ENCODE results near the gene FOCAD. TPM values are rescaled to one million over a fixed set of nuclear protein-coding genes. Genes with fewer than 3 reads are reported as not detected.
A peak's percentile ranks its signal among the peaks of the same experiment; 100 is the strongest.

Gene FOCAD
- total and polyA plus RNA-seq, 12 donors, result 11.7 to 41.3 (median 31.2) TPM

DNA sequence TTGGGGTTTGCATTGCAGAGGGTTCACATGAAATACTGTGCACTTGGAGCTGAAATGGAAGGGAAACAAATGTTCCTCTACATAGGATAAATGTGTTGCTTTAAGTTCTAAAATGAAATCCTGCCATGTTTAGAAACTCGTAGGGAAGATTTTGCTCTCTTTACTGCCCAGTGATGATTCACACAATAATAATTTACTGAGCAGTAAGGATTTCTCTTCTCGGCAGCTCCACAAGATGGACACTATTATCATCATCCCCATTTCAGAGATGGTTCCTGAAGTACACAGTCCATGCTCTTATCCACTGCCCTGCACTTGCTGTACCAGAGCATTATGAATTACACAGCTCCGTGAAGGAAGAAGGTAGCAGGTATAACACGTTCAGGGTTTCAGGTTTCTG lies 343.2 kb downstream of the FOCAD start:
- Histone ChIP-seq H3K4me3 (no peak overlapping the region), H3K9me3 (peaks cover 0 to 4% (median 0%) of the 10 kb centered on the region in 11 donors), H3K27ac (no peak overlapping the region), H3K4me1 (peaks cover 0 to 55% (median 3%) of the 10 kb centered on the region in 9 donors), H3K27me3 (no peaks in the 10 kb centered on the region), H3K36me3 (peaks cover 0 to 10% (median 0%) of the 10 kb centered on the region in 9 donors)
- intact Hi-C loops (cut with DNase I), result no loop called here
- WGBS, 2 donors, result 84 to 87% methylated on average over 4 of the region's 4 CpGs
- DNase-seq (no peak), ATAC-seq (no peak)
- TF ChIP-seq, protein P1, sequence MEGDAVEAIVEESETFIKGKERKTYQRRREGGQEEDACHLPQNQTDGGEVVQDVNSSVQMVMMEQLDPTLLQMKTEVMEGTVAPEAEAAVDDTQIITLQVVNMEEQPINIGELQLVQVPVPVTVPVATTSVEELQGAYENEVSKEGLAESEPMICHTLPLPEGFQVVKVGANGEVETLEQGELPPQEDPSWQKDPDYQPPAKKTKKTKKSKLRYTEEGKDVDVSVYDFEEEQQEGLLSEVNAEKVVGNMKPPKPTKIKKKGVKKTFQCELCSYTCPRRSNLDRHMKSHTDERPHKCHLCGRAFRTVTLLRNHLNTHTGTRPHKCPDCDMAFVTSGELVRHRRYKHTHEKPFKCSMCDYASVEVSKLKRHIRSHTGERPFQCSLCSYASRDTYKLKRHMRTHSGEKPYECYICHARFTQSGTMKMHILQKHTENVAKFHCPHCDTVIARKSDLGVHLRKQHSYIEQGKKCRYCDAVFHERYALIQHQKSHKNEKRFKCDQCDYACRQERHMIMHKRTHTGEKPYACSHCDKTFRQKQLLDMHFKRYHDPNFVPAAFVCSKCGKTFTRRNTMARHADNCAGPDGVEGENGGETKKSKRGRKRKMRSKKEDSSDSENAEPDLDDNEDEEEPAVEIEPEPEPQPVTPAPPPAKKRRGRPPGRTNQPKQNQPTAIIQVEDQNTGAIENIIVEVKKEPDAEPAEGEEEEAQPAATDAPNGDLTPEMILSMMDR (IDR thresholded peaks at IDR 0.05), result no peak

DNA sequence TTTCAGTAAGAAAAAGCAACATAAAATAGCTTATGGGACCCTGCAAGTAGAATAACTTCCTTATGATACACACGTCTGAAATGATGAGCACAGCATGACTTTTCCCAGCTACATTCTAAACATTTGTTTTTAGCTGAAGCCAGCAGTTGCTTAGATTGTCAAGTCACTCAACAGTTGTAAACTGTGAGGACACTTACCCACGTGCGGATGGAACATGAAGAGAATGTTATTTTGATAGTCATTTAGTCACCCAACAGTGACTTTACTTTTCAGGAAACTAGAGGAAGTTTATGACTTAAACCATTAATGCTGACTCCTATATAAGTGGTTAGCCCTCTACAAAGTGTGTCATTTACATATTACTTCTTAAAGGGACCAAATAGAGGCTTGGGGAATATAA lies 344.4 kb downstream of the FOCAD start:
- intact Hi-C loops (cut with DNase I), result no loop called here
- Histone ChIP-seq H3K36me3 (peaks cover 0 to 10% (median 0%) of the 10 kb centered on the region in 9 donors), H3K27ac (peak overlapping the region in 1 of 10 donors; percentile 18), H3K4me1 (peaks cover 0 to 54% (median 3%) of the 10 kb centered on the region in 9 donors), H3K9me3 (peaks cover 0 to under 1% (median 0%) of the 10 kb centered on the region in 11 donors), H3K4me3 (no peak overlapping the region), H3K27me3 (no peaks in the 10 kb centered on the region)
- DNase-seq (no peak), ATAC-seq (peak in 2 of 8 donors; percentile 10 to 16)
- TF ChIP-seq, protein P1 (IDR thresholded peaks at IDR 0.05), result no peak
- WGBS, 2 donors, result 45 to 50% methylated on average over 3 of the region's 3 CpGs

DNA sequence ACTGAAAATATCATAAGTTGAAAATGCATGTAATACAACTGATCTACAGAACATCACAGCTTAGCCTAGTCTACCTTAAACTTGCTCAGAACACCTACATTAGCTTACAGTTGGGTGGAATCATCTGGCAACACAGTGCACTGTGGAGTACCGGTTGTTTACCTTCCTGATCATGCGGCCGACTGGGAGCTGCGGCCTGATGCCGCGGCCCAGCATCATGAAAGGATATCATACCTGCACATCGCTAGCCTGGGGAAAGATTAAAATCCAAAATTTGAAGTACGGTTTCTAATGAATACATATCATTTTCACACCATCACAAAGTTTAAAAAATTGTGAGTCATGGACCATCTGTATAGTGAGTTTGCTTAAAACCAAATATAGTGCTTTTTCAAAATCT lies 345.6 kb downstream of the FOCAD start:
- intact Hi-C loops (cut with DNase I), result loop anchor here in 1 of 10 donors (5.0 kb wide), 1 partner anchor 43 kb away; no protein-coding TSS in a partner anchor
- H3K36me3 ChIP-seq, result peaks cover 0 to 10% (median 0%) of the 10 kb centered on the region in 9 donors
- H3K4me1 ChIP-seq, result peaks cover 0 to 44% (median 3%) of the 10 kb centered on the region in 9 donors
- no peak overlapping the region for H3K4me3 ChIP-seq
- H3K9me3 ChIP-seq, result no peaks in the 10 kb centered on the region
- TF ChIP-seq, protein P1 (IDR thresholded peaks at IDR 0.05), result no peak
- ATAC-seq (no peak), DNase-seq (no peak)
- no peak overlapping the region for H3K27ac ChIP-seq
- 77 to 87% methylated on average over 8 of the region's 8 CpGs for WGBS, 2 donors
- H3K27me3 ChIP-seq, result peaks cover 0 to 7% (median 0%) of the 10 kb centered on the region in 7 donors

DNA sequence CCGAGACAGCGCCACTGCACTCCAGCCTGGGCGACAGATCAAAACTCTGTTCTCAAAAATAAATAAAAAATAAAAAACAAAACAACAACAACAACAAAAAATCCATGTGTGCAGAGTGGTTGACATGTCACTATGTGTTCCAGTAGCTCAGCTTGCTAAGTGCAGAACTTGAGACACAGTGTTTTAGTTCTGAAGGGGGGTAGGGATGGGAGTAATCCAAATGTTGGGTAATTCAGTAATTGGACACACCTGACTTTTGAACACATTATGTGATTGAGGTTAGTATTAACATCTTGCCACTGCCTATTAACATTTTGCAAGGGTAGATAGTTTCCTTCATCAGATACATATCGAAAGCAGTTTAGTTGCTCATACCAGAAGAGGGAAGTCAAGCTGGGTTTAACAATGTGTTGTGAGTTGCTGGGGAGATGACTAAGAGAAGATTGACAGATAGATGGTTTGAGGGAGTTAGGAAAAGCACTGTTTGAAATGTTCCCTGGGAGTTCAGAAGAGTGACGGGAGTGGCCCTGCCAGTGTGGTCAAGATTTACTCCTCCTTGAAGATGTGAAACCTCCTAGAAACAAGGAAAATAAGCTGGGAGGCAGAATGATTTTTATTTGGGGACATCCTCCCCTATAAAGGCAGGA lies 346.5 kb downstream of the FOCAD start:
- DNase-seq, result no peak
- no peaks in the 10 kb centered on the region for H3K9me3 ChIP-seq
- H3K27ac ChIP-seq, result peak overlapping the region in 7 of 10 donors; percentile 31 to 90 (median 59)
- peaks cover 0 to 7% (median 0%) of the 10 kb centered on the region in 7 donors for H3K27me3 ChIP-seq
- peak overlapping the region in 7 of 10 donors; percentile 4 to 74 (median 60) for H3K4me3 ChIP-seq
- peak in 7 of 8 donors; percentile 42 to 66 (median 51) for ATAC-seq
- TF ChIP-seq, protein P1 (IDR thresholded peaks at IDR 0.05), result no peak
- intact Hi-C loops (cut with DNase I), result loop anchor here in 1 of 10 donors (5.0 kb wide), 1 partner anchor 42 kb away; no protein-coding TSS in a partner anchor
- whole genome bisulfite sequencing, 2 donors, result 84 to 86% methylated on average over 5 of the region's 5 CpGs
- peaks cover 0 to 40% (median 3%) of the 10 kb centered on the region in 9 donors for H3K4me1 ChIP-seq
- peaks cover 0 to 8% (median 0%) of the 10 kb centered on the region in 9 donors for H3K36me3 ChIP-seq

Data from heart right ventricle (tissue), 16 donors.